ENCODE results near the gene BCAS3. TPM values are rescaled to one million over a fixed set of nuclear protein-coding genes. Genes with fewer than 3 reads are reported as not detected.

The BCAS3 gene
- total RNA-seq, 1 donor from 2014 or later: 29.6 TPM

DNA sequence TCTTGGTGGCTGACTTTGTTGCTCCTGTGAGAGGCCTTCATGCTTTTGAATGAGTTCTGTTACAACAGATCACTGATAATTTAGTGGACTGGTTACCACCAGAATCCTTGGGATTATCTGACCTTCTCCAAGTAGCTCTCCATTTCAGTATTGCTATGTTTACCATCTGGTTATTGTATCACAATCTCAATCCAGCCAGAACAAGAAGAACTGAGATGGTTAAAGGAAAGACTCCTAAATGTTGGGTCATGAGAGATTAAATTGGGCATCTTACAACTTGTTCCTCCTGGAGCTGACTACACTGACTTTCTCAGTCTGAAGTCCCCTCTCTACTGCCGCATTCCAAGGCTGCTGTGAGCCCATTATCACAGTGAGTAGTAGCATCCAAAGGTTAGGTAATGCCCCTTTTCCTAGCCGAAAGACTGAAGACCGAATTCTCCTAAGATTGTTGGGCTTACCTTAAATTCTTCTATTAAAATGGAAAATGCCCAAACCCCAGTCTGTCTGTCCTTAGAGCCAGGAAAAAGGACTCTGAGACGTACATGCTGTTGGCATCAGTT is 540.3 kb downstream of the BCAS3 start:
- intact Hi-C loops (cut with DNase I): no loop called here
- H3K4me1 ChIP-seq: peaks cover 25% of the 10 kb centered on the region
- no peaks in the 10 kb centered on the region for H3K9me3 ChIP-seq
- H3K27ac ChIP-seq: peak overlapping the region; percentile 66
- TF ChIP-seq CTCF (IDR thresholded peaks at IDR 0.05): no peak
- ATAC-seq (no peak), DNase-seq (no peak)
- H3K27me3 ChIP-seq (ENCODE audit: low read depth): no peaks in the 10 kb centered on the region
- no peak overlapping the region for H3K4me3 ChIP-seq
- no peaks in the 10 kb centered on the region for H3K36me3 ChIP-seq

DNA sequence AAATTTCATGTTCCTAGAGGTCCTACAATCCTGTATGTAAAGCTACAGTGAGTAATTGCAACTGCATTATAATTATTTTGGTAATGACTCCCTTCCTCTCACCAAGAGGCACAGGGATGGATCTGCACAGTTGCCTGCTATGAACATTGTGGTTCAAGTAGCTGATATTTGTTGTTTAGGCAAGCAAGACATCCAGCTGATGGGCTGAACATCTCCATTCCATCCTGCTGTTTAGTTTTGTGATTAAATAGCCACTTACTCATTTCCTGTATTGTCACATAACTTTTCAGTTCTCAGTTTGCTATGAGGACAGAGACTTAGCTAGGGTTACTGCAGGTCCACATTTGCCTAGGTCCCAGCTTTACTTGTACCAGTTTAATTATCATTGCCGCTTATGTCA is 540.8 kb downstream of the BCAS3 start:
- no peak for TF ChIP-seq CTCF (IDR thresholded peaks at IDR 0.05)
- no peak for ATAC-seq

DNA sequence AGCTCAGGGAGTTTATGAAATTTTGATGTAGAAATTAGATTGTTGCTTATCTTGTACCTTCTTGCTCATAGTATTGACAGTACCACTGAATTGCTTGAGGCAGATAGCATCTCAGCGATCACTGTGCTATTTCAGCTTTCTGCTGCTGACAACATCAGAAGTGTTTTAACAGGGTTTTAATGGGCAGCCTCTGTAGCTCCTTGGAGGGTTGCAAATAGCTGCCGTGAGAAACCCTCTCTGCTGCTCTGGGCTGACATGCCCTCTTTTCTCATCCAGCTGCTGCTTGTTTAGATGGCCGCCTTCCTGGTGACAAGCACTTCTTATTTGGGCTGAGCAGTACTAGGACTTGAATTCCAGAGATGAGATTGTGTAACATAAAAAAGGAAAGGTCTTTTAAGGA is 541.8 kb downstream of the BCAS3 start:
- Histone ChIP-seq H3K27ac (peak overlapping the region; percentile 66), H3K36me3 (no peaks in the 10 kb centered on the region), H3K9me3 (no peaks in the 10 kb centered on the region), H3K27me3 (ENCODE audit: low read depth) (no peaks in the 10 kb centered on the region), H3K4me3 (no peak overlapping the region), H3K4me1 (peaks cover 25% of the 10 kb centered on the region)
- no peak for TF ChIP-seq CTCF (IDR thresholded peaks at IDR 0.05)
- DNase-seq (no peak), ATAC-seq (peak; percentile 60 to 76)
- intact Hi-C loops (cut with DNase I): no loop called here

More for the DNA sequence above, 540.8 kb downstream of the BCAS3 start:
- intact Hi-C loops (cut with DNase I): no loop called here
- H3K36me3 ChIP-seq: no peaks in the 10 kb centered on the region
- H3K27ac ChIP-seq: peak overlapping the region; percentile 66
- no peaks in the 10 kb centered on the region for H3K9me3 ChIP-seq
- no peak for DNase-seq
- no peak overlapping the region for H3K4me3 ChIP-seq
- H3K27me3 ChIP-seq (ENCODE audit: low read depth): no peaks in the 10 kb centered on the region
- H3K4me1 ChIP-seq: peaks cover 25% of the 10 kb centered on the region

DNA sequence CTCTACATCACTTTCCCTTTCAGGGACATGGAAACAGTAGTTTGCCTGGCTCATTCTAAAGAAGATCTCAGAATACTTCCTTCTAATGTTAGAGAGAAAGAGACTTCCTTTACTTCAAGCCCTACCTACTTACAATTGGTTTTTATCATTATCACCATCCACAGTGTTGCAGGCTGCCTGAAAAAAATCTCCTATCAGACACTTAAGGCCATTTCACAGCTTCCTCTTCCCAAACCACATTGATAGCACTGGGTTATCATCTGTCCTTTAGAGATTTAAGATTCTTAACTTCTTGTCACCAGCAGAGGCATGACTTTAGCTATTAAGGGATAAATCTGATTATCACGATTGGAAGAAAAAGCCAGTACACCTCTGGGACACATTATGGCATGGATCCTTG is 543.5 kb downstream of the BCAS3 start:
- Histone ChIP-seq H3K36me3 (no peaks in the 10 kb centered on the region), H3K9me3 (no peaks in the 10 kb centered on the region), H3K27ac (no peak overlapping the region), H3K4me1 (peaks cover 25% of the 10 kb centered on the region), H3K4me3 (no peak overlapping the region), H3K27me3 (ENCODE audit: low read depth) (no peaks in the 10 kb centered on the region)
- DNase-seq (no peak), ATAC-seq (no peak)
- TF ChIP-seq CTCF (IDR thresholded peaks at IDR 0.05): no peak
- intact Hi-C loops (cut with DNase I): no loop called here

GRCh38 chr17:61221597-61222471 is 544.2 kb downstream of the BCAS3 start:
- no peak overlapping the region for H3K27ac ChIP-seq
- H3K27me3 ChIP-seq (ENCODE audit: low read depth): no peaks in the 10 kb centered on the region
- H3K4me1 ChIP-seq: peaks cover 25% of the 10 kb centered on the region
- no peak for TF ChIP-seq CTCF (IDR thresholded peaks at IDR 0.05)
- no peak overlapping the region for H3K4me3 ChIP-seq
- H3K9me3 ChIP-seq: no peaks in the 10 kb centered on the region
- intact Hi-C loops (cut with DNase I): no loop called here
- DNase-seq (no peak), ATAC-seq (no peak)
- no peaks in the 10 kb centered on the region for H3K36me3 ChIP-seq
